NCI-H1092 (cell line): ENCODE results near the gene GALR3.

Source experiments
- DNase-seq: peaks from one replicate; lab custom pipeline; 2025; lab: John Stamatoyannopoulos, UW

GALR3 gene

DNA sequence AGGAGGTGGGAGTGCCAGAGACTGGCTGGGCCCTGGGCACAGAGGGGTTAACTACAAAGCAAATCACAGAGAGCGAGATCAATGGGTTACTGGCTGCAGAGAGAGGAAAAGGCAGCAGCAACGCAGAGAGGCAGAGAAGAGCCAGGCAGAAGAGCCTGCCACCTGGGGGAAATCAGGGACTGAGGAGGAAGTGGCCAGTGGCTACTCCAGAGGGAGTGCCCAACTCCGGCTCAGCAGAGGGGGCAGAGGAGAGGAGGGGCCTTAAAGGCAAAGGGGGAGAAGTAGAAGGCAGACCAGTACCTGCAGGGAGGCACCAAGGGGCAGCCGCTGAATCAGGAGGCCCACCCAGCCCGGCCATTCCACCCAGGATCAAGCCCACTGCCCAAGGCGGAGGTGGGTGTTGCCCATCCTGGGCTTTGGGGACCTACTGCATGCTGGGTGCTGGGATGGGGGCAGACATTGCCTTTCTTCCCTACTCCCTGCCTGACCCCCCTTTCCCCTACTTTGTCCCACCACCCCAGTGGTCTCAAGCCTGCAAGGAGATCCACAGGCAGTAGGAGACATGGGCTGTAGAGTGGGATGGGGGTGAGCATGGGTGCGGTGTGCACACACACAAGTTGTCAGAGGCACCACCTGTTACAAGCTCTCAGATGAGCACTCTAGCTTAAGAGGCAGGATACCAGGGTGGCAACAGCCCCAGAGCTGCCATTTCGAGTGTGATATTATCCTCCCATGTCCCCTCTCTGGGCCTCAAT lies 926 bp upstream of the GALR3 start:
- no peak for DNase-seq

DNA sequence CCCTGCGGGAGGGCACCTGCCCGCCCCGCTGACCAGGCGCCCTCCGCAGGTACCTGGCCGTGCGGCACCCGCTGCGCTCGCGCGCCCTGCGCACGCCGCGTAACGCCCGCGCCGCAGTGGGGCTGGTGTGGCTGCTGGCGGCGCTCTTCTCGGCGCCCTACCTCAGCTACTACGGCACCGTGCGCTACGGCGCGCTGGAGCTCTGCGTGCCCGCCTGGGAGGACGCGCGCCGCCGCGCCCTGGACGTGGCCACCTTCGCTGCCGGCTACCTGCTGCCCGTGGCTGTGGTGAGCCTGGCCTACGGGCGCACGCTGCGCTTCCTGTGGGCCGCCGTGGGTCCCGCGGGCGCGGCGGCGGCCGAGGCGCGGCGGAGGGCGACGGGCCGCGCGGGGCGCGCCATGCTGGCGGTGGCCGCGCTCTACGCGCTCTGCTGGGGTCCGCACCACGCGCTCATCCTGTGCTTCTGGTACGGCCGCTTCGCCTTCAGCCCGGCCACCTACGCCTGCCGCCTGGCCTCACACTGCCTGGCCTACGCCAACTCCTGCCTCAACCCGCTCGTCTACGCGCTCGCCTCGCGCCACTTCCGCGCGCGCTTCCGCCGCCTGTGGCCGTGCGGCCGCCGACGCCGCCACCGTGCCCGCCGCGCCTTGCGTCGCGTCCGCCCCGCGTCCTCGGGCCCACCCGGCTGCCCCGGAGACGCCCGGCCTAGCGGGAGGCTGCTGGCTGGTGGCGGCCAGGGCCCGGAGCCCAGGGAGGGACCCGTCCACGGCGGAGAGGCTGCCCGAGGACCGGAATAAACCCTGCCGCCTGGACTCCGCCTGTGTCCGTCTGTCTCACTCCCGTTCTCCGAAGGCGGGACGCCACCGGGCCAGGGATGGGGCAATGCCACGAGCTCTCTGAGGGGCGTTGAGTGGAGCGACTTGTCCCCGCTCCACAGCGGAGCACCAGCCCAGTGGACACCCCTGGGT lies 1.8 kb downstream of the GALR3 start:
- no peak for DNase-seq

DNA sequence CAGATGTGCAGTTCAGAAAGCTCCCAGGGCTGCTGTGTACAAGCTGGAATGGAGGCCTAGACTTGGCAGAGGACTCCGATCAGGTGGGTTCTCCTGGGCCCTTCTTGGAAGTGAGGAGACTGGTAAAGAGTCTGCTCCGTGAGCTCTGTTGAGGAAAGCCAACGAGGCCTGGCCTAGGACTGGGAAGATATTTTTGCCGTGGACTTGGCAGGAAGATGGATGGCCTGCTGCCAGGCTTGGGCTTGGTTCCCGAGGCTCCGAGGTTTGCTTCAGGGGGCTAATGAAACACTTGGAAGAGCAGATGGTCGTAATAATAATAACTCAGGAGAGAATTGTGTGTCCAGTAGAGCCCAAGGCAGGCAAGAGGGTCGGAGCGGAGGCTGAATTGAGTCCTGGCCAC lies 3.9 kb downstream of the GALR3 start:
- peak; percentile 45 for DNase-seq

DNA sequence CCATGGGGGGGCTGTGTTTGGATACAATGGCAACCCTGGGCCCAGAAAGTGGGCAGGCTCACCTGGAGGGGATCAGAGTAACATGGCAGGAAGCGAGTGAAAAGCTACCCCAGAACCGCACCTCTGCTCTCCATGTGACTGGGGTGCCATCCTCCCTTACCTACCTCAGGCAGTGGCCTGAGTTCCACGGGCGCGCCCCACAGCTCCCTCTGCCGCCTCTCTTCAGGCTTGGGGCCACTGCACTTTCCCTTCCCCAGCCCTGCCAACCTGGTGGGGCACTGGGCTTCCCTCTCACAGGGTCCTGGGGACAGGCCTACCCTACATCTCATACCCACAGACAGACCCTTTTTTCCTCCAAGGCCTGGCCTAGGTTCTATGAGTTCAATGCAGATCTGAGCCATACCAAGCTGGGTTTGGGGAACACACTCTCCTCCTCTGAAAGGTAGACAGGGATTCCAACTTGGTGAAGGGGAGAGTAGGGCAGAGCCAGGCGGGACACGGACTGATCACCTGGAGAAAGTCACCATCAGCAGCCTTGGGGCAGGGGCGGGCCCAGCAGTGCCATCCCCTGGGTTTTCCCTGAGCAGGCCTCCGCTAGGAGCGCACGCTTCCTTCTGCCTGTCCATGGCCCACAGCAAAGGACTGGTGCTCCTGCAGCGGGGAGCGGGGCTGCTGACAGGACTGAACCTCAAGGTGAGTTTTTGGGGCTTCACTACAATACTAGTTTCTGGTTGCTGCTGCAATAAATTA lies 7.1 kb downstream of the GALR3 start:
- no peak for DNase-seq

DNA sequence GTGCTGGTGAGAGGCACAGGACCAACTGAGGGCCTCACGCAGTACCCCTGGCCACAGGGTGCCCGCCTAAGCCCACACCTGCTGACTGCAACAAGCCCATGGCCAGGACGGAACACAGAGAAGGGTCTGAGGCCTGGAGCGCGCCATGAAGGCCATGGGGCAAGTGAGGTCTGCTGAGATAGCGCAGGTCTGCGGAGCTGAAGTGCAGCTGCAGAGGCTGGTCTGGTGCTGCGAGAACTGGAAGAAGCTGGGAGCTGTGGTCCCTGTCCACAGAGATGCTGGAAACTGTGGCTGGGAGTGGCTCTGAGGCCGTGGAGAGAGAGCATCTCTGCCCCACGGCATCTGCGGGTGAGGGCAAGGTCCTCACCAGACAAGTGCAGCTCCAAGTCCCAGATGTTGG lies 8.3 kb downstream of the GALR3 start:
- DNase-seq, result no peak

DNA sequence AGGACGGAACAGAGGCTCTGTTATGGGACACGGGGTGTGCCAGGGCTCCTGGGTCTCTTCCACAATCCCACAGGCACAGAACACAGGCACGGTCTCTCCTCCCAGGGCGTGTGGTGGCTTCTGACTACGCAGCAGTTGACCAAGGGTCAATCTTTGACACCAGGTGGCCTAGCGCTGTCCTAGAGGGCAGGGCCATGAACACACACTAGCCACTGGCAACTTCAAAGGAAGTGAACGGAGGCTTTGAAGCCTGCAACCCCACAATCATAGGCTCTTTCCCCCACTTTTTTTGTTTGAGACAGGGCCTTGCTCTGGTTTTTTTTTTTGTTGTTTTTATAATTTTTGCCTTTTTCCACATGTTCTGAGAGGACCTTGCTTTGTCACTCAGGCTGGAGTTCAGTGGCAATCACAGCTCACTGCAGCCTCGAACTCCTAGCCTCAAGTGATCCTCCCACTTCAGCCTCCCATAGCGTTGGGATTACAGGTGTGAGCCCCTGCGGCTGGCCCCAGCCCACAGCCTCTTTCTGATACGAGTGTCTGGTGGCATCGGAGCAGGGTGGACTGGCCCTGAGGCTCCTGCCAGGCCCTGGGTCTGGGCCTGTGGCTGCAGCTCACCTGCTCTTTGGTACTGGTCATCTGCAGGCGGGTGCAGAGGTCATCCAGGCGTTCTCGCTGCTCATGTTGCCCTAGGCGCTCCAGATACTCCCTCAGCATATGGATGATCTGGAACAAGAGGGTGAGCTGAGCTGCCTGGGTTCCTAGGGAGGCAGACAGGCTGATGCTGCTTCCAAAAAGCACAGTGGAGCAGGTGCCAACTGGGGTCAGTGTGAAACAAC lies 9.1 kb downstream of the GALR3 start:
- no peak for DNase-seq

GRCh38 chr22:37842015-37842793 lies 19.0 kb downstream of the GALR3 start:
- no peak for DNase-seq

- DNase-seq, result peak; percentile 50
Measured at GRCh38 chr22:37843741-37844089, 20.5 kb downstream of the GALR3 start.

DNA sequence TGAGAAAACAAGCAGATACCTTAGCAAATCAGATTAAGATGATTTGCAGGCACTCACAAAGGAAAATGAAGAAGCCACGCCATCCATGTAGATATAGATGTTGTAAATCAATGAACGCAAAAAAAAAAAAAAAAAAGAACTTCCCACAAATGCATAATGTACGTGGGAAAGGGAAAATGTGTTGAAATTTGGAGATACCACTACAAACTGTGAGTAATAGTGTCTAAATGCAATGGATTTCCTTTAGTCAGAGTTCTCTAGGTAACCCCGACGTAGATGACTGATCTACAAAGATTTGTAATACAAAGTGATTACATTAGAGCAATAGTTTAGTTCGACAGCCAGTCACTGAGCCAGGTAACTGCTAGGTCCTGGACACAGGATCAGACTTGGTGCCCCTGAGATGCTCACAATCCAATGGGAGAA lies 21.7 kb downstream of the GALR3 start:
- DNase-seq, result no peak

- no peak for DNase-seq
Measured at GRCh38 chr22:37846433-37846832, 23.3 kb downstream of the GALR3 start.

DNA sequence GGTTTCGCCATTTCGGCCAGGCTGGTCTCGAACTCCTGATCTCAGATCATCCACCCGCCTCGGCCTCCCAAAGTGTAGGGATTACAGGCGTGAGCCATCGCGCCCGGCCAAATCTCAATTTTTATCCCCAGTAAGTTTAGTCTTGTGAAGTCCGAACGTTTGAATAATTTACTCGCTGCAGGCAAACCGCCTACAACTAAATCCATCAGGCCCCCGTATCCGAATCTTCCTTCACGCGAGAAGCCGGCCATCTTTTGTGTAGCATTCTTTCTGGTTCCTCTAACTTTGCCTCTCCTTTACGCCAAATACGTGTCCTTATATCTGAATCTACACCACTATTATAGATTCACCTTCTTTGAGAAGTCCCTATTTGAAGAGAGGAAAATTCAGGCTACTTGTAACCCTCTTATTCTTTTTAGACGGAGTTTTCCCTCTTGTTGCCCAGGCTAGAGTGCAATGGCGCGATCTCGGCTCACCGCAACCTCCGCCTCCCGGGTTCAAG lies 25.5 kb downstream of the GALR3 start:
- DNase-seq, result no peak

DNA sequence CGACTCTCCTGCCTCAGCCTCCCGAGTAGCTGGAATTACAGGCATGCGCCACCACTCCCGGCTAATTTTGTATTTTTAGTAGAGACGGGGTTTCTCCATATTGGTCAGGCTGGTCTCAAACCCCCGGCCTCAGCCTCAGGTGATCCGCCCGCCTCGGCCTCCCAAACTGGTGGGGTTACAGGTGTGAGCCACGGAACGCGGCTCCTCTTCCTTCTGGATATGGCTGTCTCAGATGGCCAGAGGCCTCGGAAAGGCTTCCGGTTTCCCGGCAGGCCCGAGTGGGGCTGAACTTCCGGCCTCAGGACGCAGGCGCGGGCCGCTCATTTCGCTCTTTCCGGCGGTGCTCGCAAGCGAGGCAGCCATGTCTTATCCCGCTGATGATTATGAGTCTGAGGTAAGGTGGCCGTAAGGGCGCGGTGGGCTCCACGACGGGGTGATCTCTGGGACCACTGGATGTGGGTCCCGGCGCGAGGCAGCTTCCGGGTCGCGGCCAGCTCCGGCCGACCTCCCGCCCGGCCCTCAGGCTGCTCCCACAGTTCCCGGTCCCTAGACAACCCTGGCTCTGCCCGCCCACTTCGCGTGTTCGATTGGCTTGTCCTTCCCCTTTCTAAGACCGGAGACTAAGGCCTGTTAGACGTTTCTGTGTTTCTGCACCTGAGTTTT lies 26.0 kb downstream of the GALR3 start, which contains the start of gene EIF3L:
Gene EIF3L, plus strand, starts transcription at position 331 of the 663 bp plus-strand sequence. Its CDS starts 31 bp downstream, at position 362.
- peak; percentile 83 for DNase-seq

- DNase-seq, result no peak
Measured at GRCh38 chr22:37850801-37851200, 27.6 kb downstream of the GALR3 start.

DNA sequence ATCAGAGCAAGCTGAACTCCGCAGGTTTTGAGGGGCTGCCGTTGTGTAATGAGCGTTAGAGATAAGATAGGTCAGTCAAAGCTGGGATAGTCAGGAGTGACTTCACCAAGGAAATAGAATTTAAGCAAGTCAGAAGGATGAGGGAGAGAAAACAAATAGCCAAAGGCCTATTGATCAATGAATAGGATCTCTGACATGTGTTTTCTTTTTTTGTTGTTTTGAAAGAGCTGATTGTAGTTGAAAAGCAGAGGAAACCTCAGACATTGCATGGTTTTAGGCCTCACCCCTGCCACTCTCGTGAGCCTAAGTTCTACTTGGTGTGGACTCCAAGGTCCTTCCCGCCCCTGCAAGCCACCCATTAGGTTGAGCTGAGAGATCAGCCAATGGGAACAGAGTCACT lies 29.2 kb downstream of the GALR3 start:
- no peak for DNase-seq

DNA sequence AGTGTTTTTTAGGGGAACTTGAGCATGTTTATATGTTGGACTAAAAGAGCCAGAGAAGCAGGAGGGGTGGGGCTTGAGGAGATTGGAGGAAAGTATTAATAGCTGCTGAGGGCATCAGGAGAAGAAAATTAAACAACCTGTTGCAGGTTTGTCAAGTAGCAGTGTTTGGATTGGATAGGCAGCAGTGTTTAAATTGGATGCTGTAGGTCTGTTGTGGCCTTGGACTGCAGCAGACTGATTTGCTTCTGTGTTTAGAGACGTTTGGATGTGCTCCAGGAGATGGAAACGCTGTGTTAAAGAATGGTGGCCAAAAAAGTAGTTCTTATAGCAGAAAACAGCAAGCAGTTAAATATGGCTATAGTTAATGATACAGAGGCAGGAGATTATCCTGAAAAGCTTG lies 31.8 kb downstream of the GALR3 start:
- DNase-seq, result no peak

DNA sequence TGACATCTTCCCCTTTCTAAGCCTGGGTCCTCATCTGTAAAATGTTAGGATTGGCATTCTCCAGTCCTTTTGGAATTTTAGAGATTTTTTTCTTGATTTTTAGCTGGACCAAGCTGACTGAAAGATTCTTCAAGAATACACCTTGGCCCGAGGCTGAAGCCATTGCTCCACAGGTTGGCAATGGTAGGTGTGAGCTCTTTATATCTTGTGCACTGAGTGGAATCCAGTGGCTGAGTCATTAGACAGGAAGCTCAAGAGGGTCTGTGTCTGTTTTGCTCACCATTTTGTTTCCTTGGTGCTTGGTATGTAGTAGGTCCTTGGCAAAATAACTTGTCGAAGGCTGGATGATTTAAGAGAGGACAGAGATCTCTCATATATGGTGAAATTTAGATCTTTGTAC lies 32.3 kb downstream of the GALR3 start:
- no peak for DNase-seq

DNA sequence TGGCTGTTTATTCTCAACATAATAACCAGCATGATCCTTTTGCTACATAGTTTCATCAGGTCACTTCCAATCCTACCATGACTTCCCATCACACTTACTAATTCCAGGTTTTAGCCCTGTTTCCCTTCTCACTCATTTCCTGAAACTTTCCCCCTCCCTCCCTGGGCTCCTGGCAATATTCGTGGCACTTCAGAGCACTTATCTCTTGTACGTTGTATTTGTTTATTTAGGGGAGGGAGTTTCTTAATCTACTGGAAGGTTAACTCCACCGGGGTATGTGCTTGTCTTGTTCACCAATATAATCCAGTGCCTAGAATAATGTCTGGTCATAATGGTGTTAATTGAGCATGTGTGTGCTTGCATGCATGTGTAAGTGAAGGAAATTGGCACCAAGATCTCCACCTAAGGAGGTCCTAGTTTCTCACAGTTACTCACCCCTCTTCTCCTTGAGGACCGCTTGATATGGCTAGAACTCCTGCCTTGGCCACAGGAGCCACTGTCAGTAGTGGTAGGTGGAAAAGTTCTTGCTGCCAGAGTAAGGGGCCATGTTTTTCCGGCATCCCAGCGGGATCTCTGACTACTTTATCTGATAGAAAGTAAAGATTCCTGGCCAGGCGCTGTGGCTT lies 37.7 kb downstream of the GALR3 start:
- DNase-seq, result no peak

- no peak for DNase-seq
Measured at GRCh38 chr22:37862570-37863325, 39.6 kb downstream of the GALR3 start.

- DNase-seq, result no peak
Measured at GRCh38 chr22:37865510-37865909, 42.3 kb downstream of the GALR3 start.
